CD14-positive monocyte (primary cell): ENCODE measurements around the gene GPR65. TPM values are rescaled to one million over a fixed set of nuclear protein-coding genes. Genes with fewer than 3 reads are reported as not detected.

Source experiments
- DNase-seq, 3 donors: peaks; one replicate each; pipeline ENCODE4 v3.0.0-alpha.2; 2011 to 2022
- H2AFZ ChIP-seq: 2 replicates; pipeline ENCODE4 v1.6.0; 2012; ENCODE audit warnings: mild to moderate bottlenecking, low read depth, low read length, inconsistent platforms; ENCODE audit not compliant: insufficient read depth, poor library complexity, severe bottlenecking
- H3K27ac ChIP-seq, 2 donors: 1 replicate in 1 of 2; 2 replicates in 1 of 2; pipeline ENCODE4 v1.5.1; 2012 to 2013; ENCODE audit warnings: low read length in 2 of 2, control low read depth in 1 of 2, inconsistent platforms in 1 of 2, low read depth in 1 of 2, mild to moderate bottlenecking in 1 of 2
- H3K27me3 ChIP-seq, 2 donors: one replicate each; pipeline versions ENCODE4 v1.6.0 to v1.6.1; 2011 to 2013; ENCODE audit warnings: low read length in 2 of 2; ENCODE audit not compliant: control insufficient read depth in 2 of 2, insufficient read depth in 2 of 2
- H3K36me3 ChIP-seq, 2 donors: replicated peaks in 1 of 2; 1 replicate in 1 of 2; 2 replicates in 1 of 2; pipeline versions ENCODE4 v1.5.1 to v1.6.1; 2012 to 2013; ENCODE audit warnings: low read length in 2 of 2, control low read depth in 1 of 2, inconsistent platforms in 1 of 2, mild to moderate bottlenecking in 1 of 2; ENCODE audit not compliant: insufficient read depth in 2 of 2, control insufficient read depth in 1 of 2
- H3K4me1 ChIP-seq, 2 donors: 1 replicate in 1 of 2; 2 replicates in 1 of 2; pipeline versions ENCODE4 v1.5.1 to v1.6.1; 2012 to 2013; ENCODE audit warnings: low read length in 2 of 2, control low read depth in 1 of 2, inconsistent platforms in 1 of 2, mild to moderate bottlenecking in 1 of 2, moderate library complexity in 1 of 2; ENCODE audit not compliant: insufficient read depth in 2 of 2, control insufficient read depth in 1 of 2
- H3K4me2 ChIP-seq: replicated peaks from 2 replicates; pipeline ENCODE3; 2012; ENCODE audit warnings: low read length, moderate library complexity, mild to moderate bottlenecking; ENCODE audit not compliant: poor library complexity, severe bottlenecking; ENCODE audit errors: extremely low read depth
- H3K4me3 ChIP-seq, 3 experiments: fragments of 200-600 bp in 1 of 3; sonication (generic) in 1 of 3; replicated peaks in 1 of 3; 1 replicate in 2 of 3; 2 replicates in 1 of 3; pipeline ENCODE4 v1.5.1; 2011 to 2013; ENCODE audit warnings: low read length in 3 of 3, mild to moderate bottlenecking in 3 of 3, control low read depth in 2 of 3, low read depth in 2 of 3, inconsistent platforms in 1 of 3, moderate library complexity in 1 of 3
- H3K79me2 ChIP-seq: 2 replicates; pipeline ENCODE4 v1.6.0; 2012; ENCODE audit warnings: mild to moderate bottlenecking, control low read depth, inconsistent platforms, low read length, moderate library complexity; ENCODE audit not compliant: insufficient read depth
- H3K9ac ChIP-seq: 2 replicates; pipeline ENCODE4 v1.6.0; 2017; ENCODE audit warnings: low read length, mild to moderate bottlenecking; ENCODE audit not compliant: insufficient read depth, poor library complexity, severe bottlenecking
- H3K9me3 ChIP-seq, 2 donors: replicated peaks in 1 of 2; 1 replicate in 1 of 2; 2 replicates in 1 of 2; pipeline versions ENCODE4 v1.5.1 to v1.6.1; 2012 to 2013; ENCODE audit warnings: low read length in 2 of 2, control low read depth in 1 of 2; ENCODE audit not compliant: control insufficient read depth in 1 of 2, insufficient read depth in 1 of 2
- H4K20me1 ChIP-seq: 2 replicates; pipeline ENCODE4 v1.6.0; 2012; ENCODE audit warnings: mild to moderate bottlenecking, low read length, control low read depth, moderate library complexity; ENCODE audit not compliant: insufficient read depth
- H3K27ac Mint-ChIP-seq, 7 donors: one replicate each; pipeline ENCODE4 v1.8.0; 2020; ENCODE audit warnings: mild to moderate bottlenecking in 7 of 7, mixed read lengths in 7 of 7, moderate library complexity in 6 of 7, inconsistent platforms in 2 of 7
- H3K27me3 Mint-ChIP-seq, 3 donors: one replicate each; pipeline ENCODE4 v1.8.0; 2021 to 2022; ENCODE audit warnings: low read depth in 3 of 3, mild to moderate bottlenecking in 3 of 3, mixed read lengths in 3 of 3, moderate library complexity in 3 of 3, inconsistent platforms in 1 of 3
- H3K36me3 Mint-ChIP-seq, 2 donors: one replicate each; pipeline ENCODE4 v1.8.0; 2020; ENCODE audit warnings: mixed read lengths in 2 of 2, inconsistent platforms in 1 of 2, mild to moderate bottlenecking in 1 of 2
- H3K4me1 Mint-ChIP-seq: one replicate; pipeline ENCODE4 v1.8.0; 2020; ENCODE audit warnings: mild to moderate bottlenecking, mixed read lengths
- H3K4me3 Mint-ChIP-seq, 2 donors: one replicate each; pipeline ENCODE4 v1.8.0; 2020; ENCODE audit warnings: mild to moderate bottlenecking in 2 of 2, mixed read lengths in 2 of 2, moderate library complexity in 1 of 2
- H3K9me3 Mint-ChIP-seq, 7 donors: one replicate each; pipeline ENCODE4 v1.8.0; 2020 to 2022; ENCODE audit warnings: mixed read lengths in 7 of 7, mild to moderate bottlenecking in 6 of 7, moderate library complexity in 6 of 7, inconsistent platforms in 2 of 7
- WGBS: methylation state at CpG from one replicate; pipeline ENCODE4 v1.1.5; 2013; ENCODE audit warnings: missing lambda C conversion rate; ENCODE audit not compliant: insufficient coverage; 5-methylcytosine and 5-hydroxymethylcytosine counted together
- intact Hi-C, 2 donors: fragments of 100-400 bp; cut with micrococcal nuclease; formaldehyde crosslinking; loops; one replicate each; pipeline versions ENCODE4 v1.15.0 to v1.15.1; 2023
- polyA plus RNA-seq, 3 donors: library from polyadenylated mRNA; depleted of rRNA in 1 of 3; unstranded in 2 of 3; stranded (reverse) in 1 of 3; fragments of 300-500 nt in 2 of 3; fragments of >200 nt in 1 of 3; fragmentation: Illumina TruSeq in 2 of 3; gene quantifications; 1 replicate in 2 of 3; 2 replicates in 1 of 3; pipeline ENCODE4 v1.2.3, GENCODE V29; 2012 to 2021
- TF ChIP-seq, protein P1 (sequence below): fragments of 200-600 bp; IDR thresholded peaks from one replicate; pipeline ENCODE4 v1.8.0; 2022; ENCODE audit warnings: antibody characterized with exemption, mild to moderate bottlenecking

The GPR65 gene
- polyA plus RNA-seq, 3 donors: 15.5 to 33.3 (median 20.6) TPM

DNA sequence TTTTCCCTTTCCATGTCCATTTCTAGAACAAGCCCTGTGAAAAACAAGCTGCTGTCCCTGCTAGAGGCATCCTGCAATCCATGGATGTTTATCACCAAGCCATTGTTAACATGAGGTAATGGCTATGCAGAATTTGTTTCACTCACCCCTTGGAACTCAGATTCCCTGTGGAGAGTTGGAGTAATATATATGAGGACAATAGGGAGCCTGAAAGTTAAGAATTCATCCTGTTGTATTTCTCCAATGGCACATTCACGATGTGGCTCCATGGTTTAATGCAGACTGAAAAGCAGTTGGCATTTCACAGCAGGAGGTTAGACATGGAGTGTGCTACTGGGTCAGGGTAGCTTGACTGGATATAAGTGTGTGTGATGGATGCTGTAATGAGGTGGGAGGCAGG, 32.4 kb downstream of the GPR65 start:
- Histone ChIP-seq H3K9ac (no peak overlapping the region), H3K79me2 (no peaks in the 10 kb centered on the region), H3K4me2 (no peak overlapping the region), H3K4me3 (no peak overlapping the region), H3K36me3 (no peaks in the 10 kb centered on the region), H3K4me1 (peaks cover 29 to 32% of the 10 kb centered on the region in 2 donors), H4K20me1 (no peaks in the 10 kb centered on the region), H3K27me3 (peaks cover 0 to 3% of the 10 kb centered on the region in 2 donors), H3K9me3 (no peaks in the 10 kb centered on the region), H3K27ac (no peak overlapping the region), H2AFZ (no peak overlapping the region)
- 100% methylated on average over 1 of the region's 1 CpG for WGBS
- TF ChIP-seq, protein P1, sequence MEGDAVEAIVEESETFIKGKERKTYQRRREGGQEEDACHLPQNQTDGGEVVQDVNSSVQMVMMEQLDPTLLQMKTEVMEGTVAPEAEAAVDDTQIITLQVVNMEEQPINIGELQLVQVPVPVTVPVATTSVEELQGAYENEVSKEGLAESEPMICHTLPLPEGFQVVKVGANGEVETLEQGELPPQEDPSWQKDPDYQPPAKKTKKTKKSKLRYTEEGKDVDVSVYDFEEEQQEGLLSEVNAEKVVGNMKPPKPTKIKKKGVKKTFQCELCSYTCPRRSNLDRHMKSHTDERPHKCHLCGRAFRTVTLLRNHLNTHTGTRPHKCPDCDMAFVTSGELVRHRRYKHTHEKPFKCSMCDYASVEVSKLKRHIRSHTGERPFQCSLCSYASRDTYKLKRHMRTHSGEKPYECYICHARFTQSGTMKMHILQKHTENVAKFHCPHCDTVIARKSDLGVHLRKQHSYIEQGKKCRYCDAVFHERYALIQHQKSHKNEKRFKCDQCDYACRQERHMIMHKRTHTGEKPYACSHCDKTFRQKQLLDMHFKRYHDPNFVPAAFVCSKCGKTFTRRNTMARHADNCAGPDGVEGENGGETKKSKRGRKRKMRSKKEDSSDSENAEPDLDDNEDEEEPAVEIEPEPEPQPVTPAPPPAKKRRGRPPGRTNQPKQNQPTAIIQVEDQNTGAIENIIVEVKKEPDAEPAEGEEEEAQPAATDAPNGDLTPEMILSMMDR: no peak
- intact Hi-C loops: no loop called here
- H3K27ac Mint-ChIP-seq: no peak overlapping the region
- peaks cover 26% of the 10 kb centered on the region for H3K4me1 Mint-ChIP-seq
- H3K27me3 Mint-ChIP-seq: peaks cover 0 to 6% (median 5%) of the 10 kb centered on the region in 3 donors
- no peak for DNase-seq
- H3K36me3 Mint-ChIP-seq: peaks cover 3 to 19% of the 10 kb centered on the region in 2 donors
- H3K4me3 Mint-ChIP-seq: peak overlapping the region in 1 of 2 donors; percentile 49
- H3K9me3 Mint-ChIP-seq: peaks cover 0 to 5% (median 2%) of the 10 kb centered on the region in 7 donors

DNA sequence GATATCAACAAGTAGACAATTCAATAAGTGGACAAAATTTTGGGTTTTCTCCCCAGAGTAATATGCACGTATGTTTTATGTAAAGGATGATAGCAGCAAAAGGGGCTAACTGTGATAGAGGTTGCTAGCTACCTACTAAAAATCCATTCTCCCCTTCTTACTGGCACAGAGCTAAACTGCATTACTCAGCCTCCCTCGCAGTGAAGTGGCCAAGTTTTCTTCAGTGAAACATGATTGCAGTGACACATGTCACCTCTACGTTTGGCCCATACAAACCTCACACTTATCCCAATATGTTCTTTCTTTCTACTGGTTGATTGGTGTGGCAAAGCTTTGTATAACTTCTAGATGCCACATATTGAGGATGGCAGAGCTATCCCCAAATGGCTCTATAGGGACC, 34.3 kb downstream of the GPR65 start:
- intact Hi-C loops: no loop called here
- Mint-ChIP-seq H3K4me1 (peaks cover 21% of the 10 kb centered on the region), H3K4me3 (no peak overlapping the region), H3K36me3 (peaks cover 6 to 17% of the 10 kb centered on the region in 2 donors), H3K27ac (no peak overlapping the region), H3K27me3 (peaks cover 0 to 6% (median 5%) of the 10 kb centered on the region in 3 donors), H3K9me3 (peaks cover 0 to 5% (median 2%) of the 10 kb centered on the region in 7 donors)
- H4K20me1 ChIP-seq: no peaks in the 10 kb centered on the region
- no peaks in the 10 kb centered on the region for H3K9me3 ChIP-seq
- H3K79me2 ChIP-seq: no peaks in the 10 kb centered on the region
- no peak for DNase-seq
- no peak overlapping the region for H3K27ac ChIP-seq
- WGBS: no CpG with 5 or more reads among the region's 3 CpGs
- H3K27me3 ChIP-seq: peaks cover 0 to 3% of the 10 kb centered on the region in 2 donors
- TF ChIP-seq, protein P1: no peak
- H3K4me2 ChIP-seq: no peak overlapping the region
- H3K4me1 ChIP-seq: peaks cover 25 to 29% of the 10 kb centered on the region in 2 donors
- H2AFZ ChIP-seq: no peak overlapping the region
- no peaks in the 10 kb centered on the region for H3K36me3 ChIP-seq
- no peak overlapping the region for H3K9ac ChIP-seq
- no peak overlapping the region for H3K4me3 ChIP-seq
